Measurements from ENCODE around the gene PCDHGA8.
A peak's percentile ranks its signal among the peaks of the same experiment; 100 is the strongest.

The PCDHGA8 gene

GRCh38 chr5:141356950-141357349, 35.5 kb upstream of the PCDHGA8 start:
- DNase-seq (ENCODE audit: extremely low read depth, insufficient read length), result no peak
- no peak for TF ChIP-seq CTCF (IDR thresholded peaks at IDR 0.05; ENCODE audit: insufficient read depth, low read length, poor library complexity, severe bottlenecking)
- no peak overlapping the region for H3K4me3 ChIP-seq (replicated peaks; ENCODE audit: low read depth, low read length)
- no peaks in the 10 kb centered on the region for H3K27me3 ChIP-seq (replicated peaks; ENCODE audit: control insufficient read depth, insufficient read depth, low read length)
- H3K36me3 ChIP-seq (ENCODE audit: control insufficient read depth, insufficient read depth, low read length), result no peaks in the 10 kb centered on the region

- peak within 1 kb of the TSS; percentile 77 for H3K4me3 ChIP-seq (replicated peaks; ENCODE audit: low read depth, low read length)
- DNase-seq (ENCODE audit: extremely low read depth, insufficient read length), result peak; percentile 41
- no peaks in the 10 kb centered on the region for H3K27me3 ChIP-seq (replicated peaks; ENCODE audit: control insufficient read depth, insufficient read depth, low read length)
- TF ChIP-seq CTCF (IDR thresholded peaks at IDR 0.05; ENCODE audit: insufficient read depth, low read length, poor library complexity, severe bottlenecking), result peak; percentile 80
- H3K36me3 ChIP-seq (ENCODE audit: control insufficient read depth, insufficient read depth, low read length), result no peaks in the 10 kb centered on the region
These were observed 32.5 kb upstream of the PCDHGA8 start, which contains the start of gene PCDHGB2 for GRCh38 chr5:141359790-141360426. Gene PCDHGB2, plus strand, starts transcription at chr5:141359994. Its CDS starts 142 bp downstream, at chr5:141360136.

GRCh38 chr5:141360685-141361084, 31.7 kb upstream of the PCDHGA8 start:
- no peak for TF ChIP-seq CTCF (IDR thresholded peaks at IDR 0.05; ENCODE audit: insufficient read depth, low read length, poor library complexity, severe bottlenecking)
- no peak for DNase-seq (ENCODE audit: extremely low read depth, insufficient read length)
- H3K27me3 ChIP-seq (replicated peaks; ENCODE audit: control insufficient read depth, insufficient read depth, low read length), result no peaks in the 10 kb centered on the region
- peak overlapping the region; percentile 77 for H3K4me3 ChIP-seq (replicated peaks; ENCODE audit: low read depth, low read length)
- H3K36me3 ChIP-seq (ENCODE audit: control insufficient read depth, insufficient read depth, low read length), result no peaks in the 10 kb centered on the region

- TF ChIP-seq CTCF (IDR thresholded peaks at IDR 0.05; ENCODE audit: insufficient read depth, low read length, poor library complexity, severe bottlenecking), result no peak
- Histone ChIP-seq H3K4me3 (replicated peaks; ENCODE audit: low read depth, low read length) (no peak overlapping the region), H3K36me3 (ENCODE audit: control insufficient read depth, insufficient read depth, low read length) (no peaks in the 10 kb centered on the region), H3K27me3 (replicated peaks; ENCODE audit: control insufficient read depth, insufficient read depth, low read length) (no peaks in the 10 kb centered on the region)
- DNase-seq (ENCODE audit: extremely low read depth, insufficient read length), result no peak
These were observed 29.7 kb upstream of the PCDHGA8 start for GRCh38 chr5:141362719-141363118.

GRCh38 chr5:141363952-141364660, 28.3 kb upstream of the PCDHGA8 start, which contains the start of gene PCDHGA5:
Gene PCDHGA5, plus strand, starts transcription at chr5:141364162. Its CDS starts 169 bp downstream, at chr5:141364331.
- DNase-seq (ENCODE audit: extremely low read depth, insufficient read length), result no peak
- H3K36me3 ChIP-seq (ENCODE audit: control insufficient read depth, insufficient read depth, low read length), result no peaks in the 10 kb centered on the region
- TF ChIP-seq CTCF (IDR thresholded peaks at IDR 0.05; ENCODE audit: insufficient read depth, low read length, poor library complexity, severe bottlenecking), result no peak
- no peaks in the 10 kb centered on the region for H3K27me3 ChIP-seq (replicated peaks; ENCODE audit: control insufficient read depth, insufficient read depth, low read length)
- no peak within 1 kb of the TSS for H3K4me3 ChIP-seq (replicated peaks; ENCODE audit: low read depth, low read length)
